ENCODE data around the gene TTLL7.

Gene TTLL7

GRCh38 chr1:83857716-83858115 lies 141.2 kb downstream of the TTLL7 start:
- Histone ChIP-seq H3K4me3 (ENCODE audit: low read length) (no peak overlapping the region), H3K4me2 (ENCODE audit: low read length) (no peak overlapping the region), H3K36me3 (ENCODE audit: insufficient read depth, low read length) (no peaks in the 10 kb centered on the region), H3K27me3 (ENCODE audit: control insufficient read depth, insufficient read depth, low read length) (no peaks in the 10 kb centered on the region), H3K4me1 (ENCODE audit: control insufficient read depth, insufficient read depth, low read length) (no peaks in the 10 kb centered on the region), H3K9me3 (replicated peaks; ENCODE audit: low read length) (no peaks in the 10 kb centered on the region), H3K9ac (ENCODE audit: low read depth, low read length) (no peak overlapping the region)

- Histone ChIP-seq H3K4me1 (ENCODE audit: control insufficient read depth, insufficient read depth, low read length) (no peaks in the 10 kb centered on the region), H3K9me3 (replicated peaks; ENCODE audit: low read length) (no peaks in the 10 kb centered on the region), H3K36me3 (ENCODE audit: insufficient read depth, low read length) (no peaks in the 10 kb centered on the region), H3K4me2 (ENCODE audit: low read length) (no peak overlapping the region), H3K27me3 (ENCODE audit: control insufficient read depth, insufficient read depth, low read length) (no peaks in the 10 kb centered on the region), H3K4me3 (ENCODE audit: low read length) (no peak overlapping the region), H3K9ac (ENCODE audit: low read depth, low read length) (no peak overlapping the region)
These were observed 141.8 kb downstream of the TTLL7 start for GRCh38 chr1:83857103-83857502.

DNA sequence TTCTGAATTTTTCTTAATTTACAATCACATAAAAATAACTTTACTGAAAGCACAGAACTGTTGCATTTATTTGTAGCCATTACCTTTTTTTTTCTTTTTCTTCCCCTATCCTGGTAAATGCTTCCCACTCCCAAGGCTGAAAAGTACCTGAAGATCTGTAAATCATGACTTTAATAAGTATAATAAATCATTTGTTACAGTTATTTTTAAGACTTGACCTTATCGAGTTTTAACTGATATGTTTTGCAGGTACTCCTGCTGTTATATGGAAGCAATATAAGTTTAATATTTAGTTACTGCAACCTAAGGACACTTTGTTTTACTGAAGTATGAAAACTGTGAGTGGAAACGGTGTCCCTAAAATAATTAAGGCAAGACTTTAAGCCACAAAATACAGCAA lies 142.6 kb downstream of the TTLL7 start:
- Histone ChIP-seq H3K9ac (ENCODE audit: low read depth, low read length) (no peak overlapping the region), H3K4me1 (ENCODE audit: control insufficient read depth, insufficient read depth, low read length) (no peaks in the 10 kb centered on the region), H3K4me2 (ENCODE audit: low read length) (no peak overlapping the region), H3K36me3 (ENCODE audit: insufficient read depth, low read length) (no peaks in the 10 kb centered on the region), H3K4me3 (ENCODE audit: low read length) (no peak overlapping the region), H3K27me3 (ENCODE audit: control insufficient read depth, insufficient read depth, low read length) (peaks cover 3% of the 10 kb centered on the region), H3K9me3 (replicated peaks; ENCODE audit: low read length) (no peaks in the 10 kb centered on the region)

DNA sequence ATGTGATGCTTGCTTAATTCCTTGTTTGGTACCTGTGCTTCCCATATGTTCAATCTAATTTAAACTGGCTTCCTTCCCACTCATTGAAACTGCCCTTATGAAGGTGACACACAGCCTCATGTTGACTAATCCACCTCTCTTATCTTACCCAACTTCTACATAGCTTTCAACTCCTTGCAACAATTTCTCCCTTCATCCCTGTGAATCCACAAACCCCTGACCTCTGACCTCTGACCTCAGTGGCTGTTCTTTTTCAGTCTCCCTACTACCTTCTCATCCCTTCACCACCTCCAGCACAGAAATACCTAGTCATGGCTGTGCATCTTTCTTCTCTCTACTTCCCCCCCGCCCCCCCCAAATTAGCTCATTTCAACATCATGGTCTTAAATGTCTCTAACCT lies 144.5 kb downstream of the TTLL7 start:
- no peak overlapping the region for H3K4me2 ChIP-seq (ENCODE audit: low read length)
- no peaks in the 10 kb centered on the region for H3K4me1 ChIP-seq (ENCODE audit: control insufficient read depth, insufficient read depth, low read length)
- peaks cover 8% of the 10 kb centered on the region for H3K27me3 ChIP-seq (ENCODE audit: control insufficient read depth, insufficient read depth, low read length)
- no peak overlapping the region for H3K4me3 ChIP-seq (ENCODE audit: low read length)
- no peak overlapping the region for H3K9ac ChIP-seq (ENCODE audit: low read depth, low read length)
- H3K36me3 ChIP-seq (ENCODE audit: insufficient read depth, low read length) = no peaks in the 10 kb centered on the region
- no peaks in the 10 kb centered on the region for H3K9me3 ChIP-seq (replicated peaks; ENCODE audit: low read length)

GRCh38 chr1:83850834-83851233 lies 148.1 kb downstream of the TTLL7 start:
- peaks cover 14% of the 10 kb centered on the region for H3K27me3 ChIP-seq (ENCODE audit: control insufficient read depth, insufficient read depth, low read length)

DNA sequence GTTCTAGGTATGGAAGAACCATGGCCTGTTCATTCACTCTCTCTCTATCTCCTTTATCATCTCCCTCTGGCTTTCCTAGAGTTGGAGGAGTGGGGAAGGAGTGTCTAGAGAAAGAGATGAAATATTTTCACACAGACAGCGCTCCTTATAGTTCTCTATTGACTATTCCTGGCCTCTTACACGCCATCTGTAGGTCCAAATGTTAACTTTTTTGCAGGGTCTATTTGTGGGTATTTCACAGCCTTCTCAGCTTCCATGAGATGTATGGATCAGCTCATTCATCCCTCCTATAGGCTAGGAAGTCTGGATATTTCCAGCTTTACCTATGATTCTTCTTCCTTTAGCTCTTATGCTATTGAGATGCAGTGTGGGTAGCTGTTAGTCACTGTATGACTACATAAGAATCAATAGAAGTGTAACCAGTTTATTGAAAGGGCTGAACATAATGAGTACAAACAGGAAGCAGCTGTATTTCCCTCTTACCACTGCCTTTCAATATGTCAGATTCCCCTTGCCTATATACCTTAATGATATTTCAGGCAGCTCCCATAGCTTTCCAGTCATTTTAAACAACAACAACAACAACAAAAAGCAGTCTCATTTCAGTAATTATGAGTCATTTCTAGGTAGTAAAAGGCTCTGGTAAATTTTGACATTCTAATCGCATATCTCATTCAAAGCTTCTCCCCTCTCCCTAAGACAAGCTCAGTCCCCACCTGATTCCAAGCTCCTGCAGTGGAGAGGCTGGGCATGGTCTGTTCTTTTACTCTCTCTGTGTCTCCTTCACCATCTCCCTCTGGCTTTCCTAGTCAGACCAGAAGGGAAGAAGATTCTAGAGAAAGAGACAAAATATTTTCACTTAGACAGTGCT lies 149.5 kb downstream of the TTLL7 start:
- no peaks in the 10 kb centered on the region for H3K4me1 ChIP-seq (ENCODE audit: control insufficient read depth, insufficient read depth, low read length)
- H3K4me2 ChIP-seq (ENCODE audit: low read length) = no peak overlapping the region
- H3K36me3 ChIP-seq (ENCODE audit: insufficient read depth, low read length) = no peaks in the 10 kb centered on the region
- peaks cover 14% of the 10 kb centered on the region for H3K27me3 ChIP-seq (ENCODE audit: control insufficient read depth, insufficient read depth, low read length)
- no peaks in the 10 kb centered on the region for H3K9me3 ChIP-seq (replicated peaks; ENCODE audit: low read length)
- H3K9ac ChIP-seq (ENCODE audit: low read depth, low read length) = no peak overlapping the region
- H3K4me3 ChIP-seq (ENCODE audit: low read length) = no peak overlapping the region

More at GRCh38 chr1:83850834-83851233, 148.1 kb downstream of the TTLL7 start:
- Histone ChIP-seq H3K4me2 (ENCODE audit: low read length) (no peak overlapping the region), H3K4me1 (ENCODE audit: control insufficient read depth, insufficient read depth, low read length) (no peaks in the 10 kb centered on the region), H3K36me3 (ENCODE audit: insufficient read depth, low read length) (no peaks in the 10 kb centered on the region), H3K9me3 (replicated peaks; ENCODE audit: low read length) (no peaks in the 10 kb centered on the region), H3K4me3 (ENCODE audit: low read length) (no peak overlapping the region), H3K9ac (ENCODE audit: low read depth, low read length) (no peak overlapping the region)

DNA sequence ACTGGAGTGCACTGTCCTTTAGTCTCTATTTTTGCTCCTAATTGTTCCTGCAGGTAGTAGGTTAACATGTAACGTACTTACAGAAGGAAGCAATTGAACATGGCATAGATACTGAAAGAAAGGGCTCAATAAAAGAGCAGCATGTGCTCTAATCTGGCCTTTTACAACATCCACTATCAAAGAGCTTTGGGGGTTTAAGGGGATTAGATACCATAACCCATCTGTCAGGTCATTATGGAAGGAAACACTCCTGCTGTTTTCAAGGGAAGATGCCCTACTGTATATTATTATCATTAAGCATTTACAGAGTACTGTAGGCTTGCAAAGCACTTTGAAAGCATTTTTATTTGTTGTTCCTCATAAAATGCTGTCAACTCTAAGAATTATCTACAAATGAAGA lies 152.8 kb downstream of the TTLL7 start:
- Histone ChIP-seq H3K4me2 (ENCODE audit: low read length) (no peak overlapping the region), H3K27me3 (ENCODE audit: control insufficient read depth, insufficient read depth, low read length) (peaks cover 11% of the 10 kb centered on the region), H3K4me3 (ENCODE audit: low read length) (no peak overlapping the region), H3K36me3 (ENCODE audit: insufficient read depth, low read length) (no peaks in the 10 kb centered on the region), H3K9ac (ENCODE audit: low read depth, low read length) (no peak overlapping the region), H3K9me3 (replicated peaks; ENCODE audit: low read length) (no peaks in the 10 kb centered on the region), H3K4me1 (ENCODE audit: control insufficient read depth, insufficient read depth, low read length) (no peaks in the 10 kb centered on the region)

DNA sequence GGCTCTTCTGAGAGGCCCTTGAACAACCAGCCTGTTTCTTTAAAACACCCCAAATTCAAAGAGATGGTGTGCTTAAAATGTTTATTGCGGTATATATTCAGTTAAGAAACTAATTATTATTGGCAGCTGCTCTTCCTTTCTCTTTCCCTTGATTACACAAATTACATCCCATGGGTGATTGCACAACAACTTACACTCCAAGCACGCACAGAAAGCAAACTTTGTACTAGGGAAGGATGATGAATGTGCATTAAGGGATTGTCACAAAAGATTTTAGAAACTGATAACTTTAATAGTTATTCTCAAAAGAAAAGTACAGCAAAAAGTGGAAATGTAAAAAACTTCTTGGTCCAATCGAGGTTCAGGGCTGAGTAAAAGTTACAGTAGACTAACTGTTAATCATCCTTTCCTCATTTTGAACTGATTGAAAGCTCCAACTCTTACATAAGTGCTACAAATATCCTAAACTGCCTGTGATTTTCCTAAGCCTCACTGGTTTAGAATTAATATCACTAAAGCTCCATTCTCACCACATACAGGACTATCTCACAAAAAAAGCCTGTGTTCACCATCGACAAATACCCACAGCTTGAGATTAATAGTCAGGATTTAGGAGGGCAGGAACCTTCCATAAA lies 153.4 kb downstream of the TTLL7 start:
- Histone ChIP-seq H3K36me3 (ENCODE audit: insufficient read depth, low read length) (no peaks in the 10 kb centered on the region), H3K27me3 (ENCODE audit: control insufficient read depth, insufficient read depth, low read length) (peaks cover 11% of the 10 kb centered on the region), H3K4me2 (ENCODE audit: low read length) (no peak overlapping the region), H3K9ac (ENCODE audit: low read depth, low read length) (no peak overlapping the region), H3K9me3 (replicated peaks; ENCODE audit: low read length) (no peaks in the 10 kb centered on the region), H3K4me1 (ENCODE audit: control insufficient read depth, insufficient read depth, low read length) (no peaks in the 10 kb centered on the region), H3K4me3 (ENCODE audit: low read length) (no peak overlapping the region)

DNA sequence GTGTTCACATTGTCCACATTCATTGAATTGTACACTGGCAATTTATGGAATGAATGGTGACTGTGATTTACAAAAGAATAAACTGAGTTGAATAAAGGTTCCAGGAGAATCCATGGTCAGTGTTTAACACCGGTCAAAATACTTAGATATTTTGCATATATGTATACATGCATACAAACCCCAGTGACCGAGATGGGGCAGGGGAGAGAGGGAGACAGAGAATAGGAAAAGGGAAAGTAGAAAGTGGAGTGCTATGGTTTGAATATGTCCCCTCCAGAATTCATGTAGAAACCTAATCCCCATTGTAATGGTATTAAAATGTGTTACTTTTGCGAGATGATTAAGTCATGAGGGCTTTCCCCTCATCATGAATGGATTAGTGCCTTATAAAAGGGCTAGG lies 154.4 kb downstream of the TTLL7 start:
- no peaks in the 10 kb centered on the region for H3K4me1 ChIP-seq (ENCODE audit: control insufficient read depth, insufficient read depth, low read length)
- H3K4me2 ChIP-seq (ENCODE audit: low read length) = no peak overlapping the region
- H3K9ac ChIP-seq (ENCODE audit: low read depth, low read length) = no peak overlapping the region
- H3K27me3 ChIP-seq (ENCODE audit: control insufficient read depth, insufficient read depth, low read length) = peaks cover 7% of the 10 kb centered on the region
- H3K9me3 ChIP-seq (replicated peaks; ENCODE audit: low read length) = no peaks in the 10 kb centered on the region
- no peak overlapping the region for H3K4me3 ChIP-seq (ENCODE audit: low read length)
- no peaks in the 10 kb centered on the region for H3K36me3 ChIP-seq (ENCODE audit: insufficient read depth, low read length)

DNA sequence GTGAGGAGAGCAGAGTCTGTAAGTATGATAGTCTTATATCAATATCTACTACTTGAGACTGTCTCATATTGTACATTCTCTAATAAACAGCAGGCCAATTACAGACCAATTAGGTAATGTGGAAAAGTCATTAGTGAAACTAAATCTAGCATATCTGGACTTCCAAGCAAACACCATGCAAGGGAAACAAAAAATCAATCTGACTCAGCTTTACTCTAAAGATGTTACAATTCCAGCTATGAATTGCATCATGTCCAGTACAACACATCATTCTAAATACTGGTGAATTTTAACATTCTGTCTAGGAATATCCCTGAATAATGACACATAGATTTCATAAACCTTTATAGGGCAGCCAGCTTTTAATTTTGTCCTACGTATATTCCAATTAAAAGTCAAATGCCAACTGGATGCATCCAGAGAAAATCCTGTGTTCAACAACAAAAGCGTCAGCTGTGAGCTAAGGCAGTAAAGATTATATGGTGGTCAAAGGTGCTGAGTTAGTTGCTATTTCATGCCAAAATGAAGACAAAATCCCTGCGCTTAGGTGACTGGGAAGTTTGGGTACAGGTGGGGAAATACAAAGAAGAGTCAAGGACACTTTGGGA lies 159.3 kb downstream of the TTLL7 start:
- Histone ChIP-seq H3K4me2 (ENCODE audit: low read length) (no peak overlapping the region), H3K9me3 (replicated peaks; ENCODE audit: low read length) (no peaks in the 10 kb centered on the region), H3K4me1 (ENCODE audit: control insufficient read depth, insufficient read depth, low read length) (no peaks in the 10 kb centered on the region), H3K4me3 (ENCODE audit: low read length) (no peak overlapping the region), H3K27me3 (ENCODE audit: control insufficient read depth, insufficient read depth, low read length) (peaks cover 3% of the 10 kb centered on the region), H3K9ac (ENCODE audit: low read depth, low read length) (no peak overlapping the region), H3K36me3 (ENCODE audit: insufficient read depth, low read length) (no peaks in the 10 kb centered on the region)

DNA sequence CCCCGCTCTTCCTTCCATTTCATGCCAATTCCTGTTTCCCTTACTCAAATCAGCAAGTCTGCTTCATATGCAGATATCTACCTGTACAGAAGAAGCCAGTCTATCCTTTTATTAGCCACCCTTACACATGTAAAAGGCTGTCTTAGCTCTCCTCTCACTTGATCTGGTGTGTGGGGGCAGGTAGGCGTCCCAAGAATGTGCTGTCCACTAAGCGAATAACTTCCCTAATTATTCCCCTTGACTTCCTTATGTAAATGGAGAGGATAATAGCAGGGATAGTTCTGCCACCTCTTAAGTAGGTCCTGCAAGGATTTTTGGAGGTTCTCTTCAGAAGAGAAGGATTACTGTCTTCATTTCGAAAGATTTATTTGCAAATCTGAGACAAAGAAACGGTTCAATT lies 160.4 kb downstream of the TTLL7 start:
- H3K9me3 ChIP-seq (replicated peaks; ENCODE audit: low read length) = no peaks in the 10 kb centered on the region
- H3K9ac ChIP-seq (ENCODE audit: low read depth, low read length) = no peak overlapping the region
- H3K36me3 ChIP-seq (ENCODE audit: insufficient read depth, low read length) = no peaks in the 10 kb centered on the region
- no peak overlapping the region for H3K4me2 ChIP-seq (ENCODE audit: low read length)
- H3K4me3 ChIP-seq (ENCODE audit: low read length) = no peak overlapping the region
- peaks cover 6% of the 10 kb centered on the region for H3K27me3 ChIP-seq (ENCODE audit: control insufficient read depth, insufficient read depth, low read length)
- H3K4me1 ChIP-seq (ENCODE audit: control insufficient read depth, insufficient read depth, low read length) = no peaks in the 10 kb centered on the region
